RKO (cell line): ENCODE measurements around the gene TMEM178A.
"Not testable (repeated sequence)": the region's sequence is repeated elsewhere in the genome, so short reads cannot be mapped to it uniquely, and the experiment has no call there.

ENCODE experiments used
- DNase-seq: peaks from one replicate; pipeline ENCODE4 v3.0.0-alpha.2; 2016; ENCODE audit warnings: low spot score

The TMEM178A gene

DNA sequence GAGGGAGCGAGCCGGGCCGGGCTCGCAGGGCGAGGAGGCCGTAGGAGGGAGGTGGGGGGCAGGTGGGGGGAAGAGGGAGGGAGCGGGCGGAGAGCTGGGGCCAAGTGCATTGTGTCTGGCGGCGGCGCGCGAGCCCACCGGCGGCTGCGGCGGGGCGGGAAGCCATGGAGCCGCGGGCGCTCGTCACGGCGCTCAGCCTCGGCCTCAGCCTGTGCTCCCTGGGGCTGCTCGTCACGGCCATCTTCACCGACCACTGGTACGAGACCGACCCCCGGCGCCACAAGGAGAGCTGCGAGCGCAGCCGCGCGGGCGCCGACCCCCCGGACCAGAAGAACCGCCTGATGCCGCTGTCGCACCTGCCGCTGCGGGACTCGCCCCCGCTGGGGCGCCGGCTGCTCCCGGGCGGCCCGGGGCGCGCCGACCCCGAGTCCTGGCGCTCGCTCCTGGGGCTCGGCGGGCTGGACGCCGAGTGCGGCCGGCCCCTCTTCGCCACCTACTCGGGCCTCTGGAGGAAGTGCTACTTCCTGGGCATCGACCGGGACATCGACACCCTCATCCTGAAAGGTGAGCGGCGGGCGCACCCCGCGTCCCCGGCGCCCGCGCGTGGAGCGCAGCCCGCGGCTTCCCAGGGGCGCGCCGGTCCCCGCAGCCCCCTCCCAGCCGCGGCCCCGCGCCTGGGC lies at the start of gene TMEM178A:
TSS of gene TMEM178A (plus strand) at position 107 of the 680 bp plus-strand sequence. CDS start at position 165, 58 bp downstream.
- DNase-seq, result no peak

DNA sequence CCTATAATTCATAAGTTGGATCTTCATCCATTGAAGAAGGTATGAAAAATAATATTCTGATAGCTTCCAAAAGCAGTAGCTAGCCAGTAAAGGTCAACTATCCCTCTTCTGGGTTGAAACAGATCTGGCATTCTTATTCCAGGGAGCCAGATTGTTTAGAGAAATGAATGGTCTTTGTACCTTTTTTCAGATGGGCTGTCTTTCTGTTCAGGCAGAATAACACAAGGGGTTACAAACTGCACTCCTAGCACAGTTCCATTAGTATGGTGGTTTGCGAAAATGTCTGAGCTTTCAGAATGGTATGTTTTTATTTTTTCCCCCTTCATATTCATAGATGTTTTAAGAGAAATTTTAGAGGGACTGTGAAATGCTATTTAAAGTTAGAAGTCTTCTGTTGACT lies 47.5 kb upstream of the TMEM178A start:
- no peak for DNase-seq

DNA sequence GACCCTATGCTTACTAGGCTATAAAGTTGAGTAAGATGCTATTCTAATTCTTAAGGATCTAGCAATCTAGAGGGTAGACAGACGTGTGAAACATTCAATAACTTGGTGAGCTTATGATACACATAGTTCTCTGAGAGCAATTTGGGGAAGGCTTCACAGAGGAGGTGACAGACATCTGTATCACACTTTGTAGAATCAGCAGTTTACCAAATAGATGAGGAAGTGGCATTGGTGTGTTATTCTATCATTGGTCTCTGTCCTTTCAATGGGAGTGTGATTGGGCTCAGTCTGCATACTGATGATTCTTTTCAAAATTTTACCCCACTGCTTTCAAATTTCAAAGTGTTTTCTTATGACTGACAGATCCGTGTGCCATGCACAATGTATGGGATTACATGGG lies 47.0 kb upstream of the TMEM178A start:
- no peak for DNase-seq

DNA sequence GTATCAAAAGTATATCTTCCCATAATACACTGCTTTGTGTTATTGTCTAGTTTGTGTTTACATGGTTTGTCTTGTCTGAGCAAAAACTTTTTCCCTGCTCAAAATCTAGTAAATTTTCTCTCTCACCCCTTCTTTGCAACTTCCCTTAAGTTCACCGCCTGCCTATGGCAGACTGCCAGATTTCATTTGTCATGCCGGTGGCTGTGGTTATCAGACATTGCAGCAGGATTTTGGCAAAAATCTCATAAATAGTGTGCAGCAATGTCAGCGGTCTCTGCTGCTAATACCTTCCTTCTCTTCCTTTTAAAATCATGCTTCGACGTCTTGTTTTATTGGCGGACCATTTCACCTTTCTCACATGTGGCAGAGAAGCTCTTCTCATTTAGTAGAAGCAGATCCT lies 45.6 kb upstream of the TMEM178A start:
- peak; percentile 39 for DNase-seq

DNA sequence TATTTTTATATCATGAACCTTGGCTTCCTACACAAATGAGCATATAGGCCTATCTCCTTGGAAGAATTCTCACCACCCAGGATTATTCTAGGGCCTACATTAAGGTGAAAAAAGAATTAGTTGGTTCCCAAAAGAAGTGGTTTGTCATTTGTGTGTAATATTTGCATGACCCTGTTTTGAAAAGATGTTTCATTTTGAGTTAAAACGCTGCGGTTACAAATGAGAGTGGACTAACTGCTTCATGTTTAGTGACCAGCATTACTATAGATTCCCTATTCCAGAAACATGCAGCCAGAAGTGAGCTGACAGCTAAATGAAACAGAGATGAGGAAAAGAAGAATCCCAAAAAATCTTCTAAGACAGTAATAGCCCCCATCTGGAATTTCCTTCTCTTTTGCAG lies 44.1 kb upstream of the TMEM178A start:
- no peak for DNase-seq

DNA sequence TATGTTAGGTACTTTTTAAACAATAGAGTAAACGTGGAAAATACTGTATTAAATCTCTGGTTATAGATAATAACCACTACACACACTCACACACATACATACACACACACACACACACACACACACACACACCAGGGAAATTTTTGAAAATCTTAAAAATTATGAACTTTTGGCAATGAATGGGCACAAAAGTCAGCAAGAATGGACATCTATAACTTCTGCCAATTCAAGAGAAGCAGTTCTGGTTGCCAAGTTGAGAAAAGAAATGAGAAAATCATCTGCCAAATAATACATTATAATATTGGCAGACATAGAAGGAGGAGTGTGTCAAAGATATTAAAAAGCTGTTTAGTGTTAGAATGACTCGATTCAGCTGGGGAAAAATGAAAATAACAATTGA lies 42.9 kb upstream of the TMEM178A start:
- DNase-seq, result no peak

DNA sequence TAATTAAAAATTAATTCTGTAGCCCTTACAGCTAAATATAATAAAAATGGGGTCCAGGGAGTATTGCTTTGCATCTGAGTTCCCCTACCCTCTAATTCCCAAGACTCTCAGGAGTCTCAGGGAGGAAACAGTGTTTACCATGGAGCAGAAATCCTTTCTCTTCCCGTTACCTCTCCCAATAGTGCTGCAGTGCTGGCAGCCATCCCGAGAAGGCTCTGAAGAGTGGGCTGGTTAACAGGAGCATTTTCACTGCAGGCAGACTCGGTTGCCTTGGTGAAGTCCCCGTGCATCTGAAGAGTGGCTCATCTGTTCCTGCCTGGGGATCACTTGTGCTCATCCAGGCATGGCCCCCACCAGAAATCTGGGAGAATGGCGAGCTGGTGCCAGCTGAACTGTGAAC lies 41.8 kb upstream of the TMEM178A start:
- DNase-seq, result no peak

DNA sequence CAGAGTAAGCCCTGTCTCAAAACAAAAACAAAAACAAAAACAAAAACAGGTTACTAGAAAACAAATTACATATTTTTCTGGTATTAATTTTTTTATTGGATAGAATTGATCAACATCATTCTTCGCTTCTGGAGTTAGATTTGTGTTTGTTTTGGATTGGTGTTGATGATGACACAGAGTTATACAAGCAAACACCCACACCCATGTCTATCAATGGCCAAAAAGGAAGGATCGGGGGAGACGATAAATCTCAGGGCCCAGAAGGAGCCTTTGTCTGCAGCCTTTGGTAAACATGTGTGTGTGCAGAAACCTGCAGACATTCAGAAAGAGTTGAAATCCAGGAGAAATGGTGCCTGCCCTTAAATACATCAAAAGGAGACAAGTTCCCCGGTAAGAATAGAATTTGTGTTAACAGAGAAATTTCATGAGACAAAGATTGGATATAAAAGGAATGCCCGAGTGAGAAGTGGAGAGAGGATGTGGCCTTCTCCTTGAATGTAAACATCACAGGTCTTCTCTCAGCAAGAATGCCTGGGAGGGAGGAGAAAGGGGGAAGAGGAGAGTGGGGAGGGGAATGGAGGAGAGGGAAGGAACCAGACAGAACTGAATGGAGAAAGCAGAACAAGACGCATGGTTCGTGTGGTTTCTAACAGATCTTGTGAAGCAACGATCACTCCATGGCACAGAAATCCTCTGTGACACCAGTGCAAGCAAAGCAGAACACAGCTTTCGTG lies 40.4 kb upstream of the TMEM178A start:
- no peak for DNase-seq

DNA sequence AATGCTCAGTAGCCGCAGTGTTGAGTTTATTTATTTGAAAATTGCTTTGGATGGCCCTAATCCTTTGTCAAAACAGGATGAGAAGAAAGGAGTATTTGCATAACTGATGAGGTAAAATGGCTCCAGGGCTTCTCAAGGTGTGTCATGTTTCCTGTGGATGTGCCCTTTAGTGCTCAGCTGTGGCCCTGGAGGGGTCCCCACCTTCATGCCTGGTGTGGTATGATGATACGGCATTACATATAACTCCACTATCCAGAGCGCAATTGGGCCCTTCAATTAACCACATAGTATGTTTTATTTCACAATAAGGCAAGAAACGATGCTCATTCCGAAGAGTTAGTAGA lies 39.8 kb upstream of the TMEM178A start:
- no peak for DNase-seq

DNA sequence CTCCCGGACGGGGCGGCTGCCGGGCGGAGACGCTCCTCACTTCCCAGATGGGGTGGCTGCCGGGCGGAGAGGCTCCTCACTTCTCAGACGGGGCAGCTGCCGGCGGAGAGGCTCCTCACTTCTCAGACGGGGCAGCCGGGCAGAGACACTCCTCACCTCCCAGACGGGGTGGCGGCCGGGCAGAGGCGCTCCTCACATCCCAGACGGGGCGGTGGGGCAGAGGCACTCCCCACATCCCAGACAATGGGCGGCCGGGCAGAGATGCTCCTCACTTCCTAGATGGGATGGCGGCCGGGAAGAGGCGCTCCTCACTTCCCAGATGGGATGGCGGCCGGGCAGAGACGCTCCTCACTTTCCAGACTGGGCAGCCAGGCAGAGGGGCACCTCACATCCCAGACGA lies 37.4 kb upstream of the TMEM178A start:
- not testable (repeated sequence) for DNase-seq

DNA sequence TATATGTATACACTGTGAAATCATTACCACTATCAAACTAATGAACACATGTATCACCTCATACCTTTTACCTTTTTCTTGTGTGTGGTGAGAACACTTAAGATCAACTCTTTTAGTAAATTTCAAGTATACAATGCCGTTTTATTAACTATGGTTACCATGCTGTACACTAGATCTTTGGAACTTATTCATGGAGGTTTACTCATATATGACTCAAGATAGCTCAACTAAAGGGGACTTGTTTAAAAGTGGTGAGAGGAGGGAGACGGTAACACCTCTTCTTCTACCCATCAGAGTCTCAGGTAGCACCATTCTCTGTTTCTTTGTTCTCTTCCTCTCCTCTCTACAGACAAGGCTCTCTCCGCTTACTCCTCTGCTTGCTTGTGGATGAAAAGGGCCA lies 36.1 kb upstream of the TMEM178A start:
- DNase-seq, result no peak

DNA sequence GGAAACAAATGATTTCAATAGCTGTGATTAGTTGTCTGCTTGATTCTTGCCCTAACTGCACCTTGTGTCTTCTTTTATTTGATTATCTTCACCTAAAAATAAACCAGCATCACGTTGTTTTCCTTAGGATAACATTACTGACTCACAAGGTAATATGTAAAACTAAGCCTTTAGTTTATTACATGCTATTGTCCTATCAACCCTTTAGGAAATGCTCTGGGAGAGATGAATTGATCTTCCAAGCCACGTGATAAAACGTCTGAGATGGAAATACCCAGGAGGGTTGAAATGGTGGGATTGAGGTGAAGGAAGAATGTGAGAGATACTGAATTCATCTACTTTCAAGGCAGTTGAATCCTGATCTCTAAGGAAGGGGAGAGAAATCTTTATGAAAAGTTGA lies 34.5 kb upstream of the TMEM178A start:
- no peak for DNase-seq

DNA sequence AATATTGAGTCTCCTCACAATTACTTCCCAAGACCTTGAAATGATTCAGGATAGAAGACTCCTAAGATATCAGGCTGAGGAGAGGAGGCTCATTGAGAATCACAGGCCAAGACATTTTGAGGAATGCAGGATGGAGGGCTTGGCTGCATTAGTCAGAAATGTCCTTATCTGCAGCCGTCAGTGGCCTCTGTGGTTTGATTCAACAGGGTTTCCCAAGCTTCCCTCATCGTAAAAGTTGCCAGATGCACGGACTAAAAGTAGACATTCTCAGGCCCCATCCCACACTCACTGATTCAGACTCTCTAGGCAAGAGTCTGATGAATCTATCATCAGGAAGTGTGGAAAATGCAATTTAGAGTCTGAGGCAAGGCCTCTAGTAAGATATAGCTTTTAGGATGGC lies 34.0 kb upstream of the TMEM178A start:
- peak; percentile 25 for DNase-seq

DNA sequence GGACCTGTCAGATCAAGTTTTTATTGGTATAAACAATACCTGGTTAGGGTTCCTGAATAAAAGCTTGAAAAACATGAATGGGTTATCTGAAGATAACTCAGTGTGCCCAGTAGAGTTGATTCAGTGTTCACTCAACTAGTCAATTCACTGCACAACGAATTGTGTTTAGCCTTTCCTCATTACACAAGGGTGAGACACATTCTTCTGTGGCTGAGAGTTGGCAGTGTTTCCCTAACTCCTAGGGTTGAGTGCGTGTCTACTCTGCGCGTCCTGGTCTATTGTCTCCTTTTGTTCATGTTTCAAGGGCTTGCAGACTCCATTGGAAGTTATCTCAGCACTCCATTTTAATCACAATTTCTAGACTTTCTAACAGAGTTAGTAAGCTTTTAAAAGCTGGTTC lies 32.8 kb upstream of the TMEM178A start:
- no peak for DNase-seq

DNA sequence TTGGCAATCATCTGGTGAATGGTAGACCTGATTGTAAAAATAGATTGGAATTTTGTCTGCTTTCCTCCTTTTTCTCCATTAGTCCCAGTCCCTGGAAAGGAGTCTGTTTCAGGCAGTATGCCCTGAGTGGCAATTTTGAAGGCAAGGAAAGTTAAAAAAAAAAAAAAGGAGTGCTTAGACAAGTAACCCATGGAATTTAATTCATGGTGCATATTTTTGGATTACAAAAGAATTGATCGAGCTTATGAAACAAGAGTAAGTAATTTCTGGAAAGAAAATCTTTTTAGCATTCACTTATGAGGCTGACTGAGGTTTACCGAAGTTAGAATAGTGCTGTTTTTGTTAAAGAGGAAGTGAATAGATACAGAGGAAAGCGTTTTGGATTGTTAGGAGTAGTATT lies 29.4 kb upstream of the TMEM178A start:
- DNase-seq, result no peak

DNA sequence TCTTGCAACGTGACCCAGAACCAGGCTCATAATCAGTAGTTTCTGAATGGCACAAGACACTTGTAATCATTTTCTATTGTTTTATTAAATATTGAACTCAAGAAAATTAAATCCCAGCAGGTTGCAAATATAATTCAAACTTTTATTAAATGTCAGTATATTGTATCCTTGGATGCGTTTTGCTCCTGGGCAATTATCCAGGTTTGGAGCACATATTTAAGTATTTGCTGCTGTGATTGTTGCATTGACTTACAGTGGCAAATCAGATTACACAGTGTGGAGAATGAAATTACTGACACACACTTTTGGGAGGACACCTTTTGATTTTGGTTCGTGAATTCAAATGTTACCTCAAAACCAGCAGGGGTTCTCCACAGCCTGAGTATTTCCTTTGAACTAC lies 27.1 kb upstream of the TMEM178A start:
- no peak for DNase-seq

DNA sequence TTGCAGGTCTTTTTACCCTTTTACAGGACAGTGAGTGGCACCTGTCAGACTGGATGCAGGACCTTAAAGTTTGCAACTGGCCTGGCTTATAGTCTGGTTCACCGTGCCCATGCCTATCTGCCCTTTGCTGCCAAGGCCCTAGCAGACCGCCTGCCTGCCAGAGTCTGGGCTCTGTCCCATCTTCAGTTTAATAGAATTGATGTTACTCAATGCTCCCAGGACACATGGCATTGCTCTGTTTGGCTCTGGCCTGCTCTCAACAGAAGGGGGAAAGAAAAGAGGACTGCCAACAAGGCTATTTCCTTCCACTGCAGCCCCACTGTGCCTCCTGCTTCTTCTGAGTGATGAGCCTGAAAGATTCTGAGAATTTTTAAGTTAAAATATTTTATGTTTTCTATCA lies 25.6 kb upstream of the TMEM178A start:
- no peak for DNase-seq

DNA sequence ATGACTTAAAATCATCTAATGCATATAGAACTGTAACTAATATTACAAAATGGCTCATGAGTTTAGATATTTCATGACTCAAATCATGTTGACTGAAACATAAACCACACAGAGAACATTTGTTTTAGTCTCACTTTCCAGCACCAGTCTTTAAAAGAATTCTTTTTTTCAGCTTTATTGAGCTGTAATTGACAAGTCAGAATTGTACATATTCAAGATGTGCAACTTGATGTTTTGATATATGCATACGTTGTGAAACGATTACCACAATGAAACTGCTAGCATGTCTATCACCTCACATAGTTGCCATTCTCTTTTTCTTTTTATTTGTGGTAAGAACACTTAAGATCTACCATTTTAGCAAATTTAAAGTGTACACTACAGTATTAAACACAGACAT lies 25.0 kb upstream of the TMEM178A start:
- no peak for DNase-seq

DNA sequence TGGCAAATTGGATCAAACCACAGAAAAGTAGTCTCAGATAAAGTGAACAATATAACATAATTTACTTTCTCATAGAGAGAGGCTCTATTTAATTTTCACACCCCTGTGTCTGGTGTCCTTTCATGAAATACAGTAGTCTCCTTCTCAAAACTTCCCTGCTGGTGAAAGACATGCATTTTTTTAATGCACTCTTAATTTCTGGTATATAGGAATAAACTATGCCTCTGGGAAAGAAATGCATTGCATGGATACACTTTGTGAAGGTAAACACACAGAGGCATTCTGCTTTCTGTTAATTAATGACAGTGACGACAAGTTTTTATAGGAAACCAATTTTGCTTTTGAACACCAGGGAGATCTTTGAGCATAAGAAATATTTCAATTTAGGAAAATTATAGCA lies 24.1 kb upstream of the TMEM178A start:
- DNase-seq, result no peak

DNA sequence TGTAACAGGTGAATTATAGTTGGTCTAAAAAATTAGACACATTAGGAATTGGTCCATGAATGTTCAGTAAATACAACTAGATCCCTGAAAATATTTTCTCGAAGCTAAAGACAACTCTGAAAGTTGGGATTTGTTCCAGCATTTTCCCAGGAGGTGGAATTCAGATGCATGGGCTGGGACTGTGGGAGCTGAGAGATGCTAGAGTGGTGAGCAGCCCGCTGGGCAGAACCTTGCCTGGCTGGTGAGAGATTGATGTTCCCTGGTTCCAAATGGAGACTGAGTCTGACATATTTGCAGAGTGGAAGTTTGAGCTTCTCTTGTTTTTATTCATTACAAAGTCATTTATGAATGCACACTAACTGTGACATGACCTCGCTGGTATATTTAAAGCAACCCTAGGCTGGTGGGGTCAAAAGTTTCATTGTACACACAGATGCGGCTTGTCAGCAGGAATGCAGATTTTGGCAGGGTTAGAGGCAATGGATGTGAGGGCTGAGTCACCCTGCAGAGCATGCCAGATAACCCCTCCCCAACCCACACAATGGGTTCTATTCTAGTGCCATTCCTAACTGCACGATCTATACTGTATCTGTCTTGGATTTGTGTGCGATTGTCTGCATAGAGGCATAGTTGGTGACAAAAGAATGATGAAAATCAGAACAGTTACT lies 23.5 kb upstream of the TMEM178A start:
- DNase-seq, result no peak

DNA sequence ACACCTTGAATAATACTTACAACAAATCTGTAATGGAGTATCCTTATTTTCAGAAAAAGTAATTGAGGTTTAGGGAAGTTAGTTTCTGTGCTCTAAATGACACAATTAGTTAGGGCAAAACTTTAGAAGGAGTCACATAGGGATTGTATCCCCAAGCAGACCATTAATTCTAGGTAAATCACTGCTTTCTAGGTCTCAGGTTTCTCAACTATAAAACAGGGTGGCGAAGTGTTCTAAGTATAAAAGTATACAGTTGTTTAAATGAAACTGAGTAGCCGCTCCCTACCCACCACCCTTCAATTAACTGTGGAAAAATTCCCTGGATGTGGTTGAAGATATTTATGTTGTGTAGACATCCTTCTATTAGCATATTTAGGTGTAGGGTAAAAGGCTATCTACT lies 19.9 kb upstream of the TMEM178A start:
- DNase-seq, result no peak

DNA sequence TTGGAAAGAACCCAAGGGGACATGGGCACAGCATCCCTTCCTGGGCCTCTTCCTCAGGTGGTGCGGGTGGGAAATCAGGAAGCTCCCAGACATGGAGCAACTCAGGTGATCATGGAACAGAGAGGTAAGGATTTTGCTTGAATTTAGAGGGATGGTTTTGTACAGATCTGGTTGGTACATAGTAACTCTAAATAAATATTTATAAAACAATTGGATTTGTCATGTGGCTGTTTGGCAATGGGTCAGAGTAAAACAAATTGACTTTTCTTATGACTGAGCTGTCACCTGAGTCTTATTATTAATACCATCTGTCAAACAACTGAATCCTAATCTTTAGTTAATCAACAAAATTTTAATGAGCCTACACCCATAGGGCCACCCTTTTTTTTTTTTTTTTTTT lies 19.4 kb upstream of the TMEM178A start:
- no peak for DNase-seq

DNA sequence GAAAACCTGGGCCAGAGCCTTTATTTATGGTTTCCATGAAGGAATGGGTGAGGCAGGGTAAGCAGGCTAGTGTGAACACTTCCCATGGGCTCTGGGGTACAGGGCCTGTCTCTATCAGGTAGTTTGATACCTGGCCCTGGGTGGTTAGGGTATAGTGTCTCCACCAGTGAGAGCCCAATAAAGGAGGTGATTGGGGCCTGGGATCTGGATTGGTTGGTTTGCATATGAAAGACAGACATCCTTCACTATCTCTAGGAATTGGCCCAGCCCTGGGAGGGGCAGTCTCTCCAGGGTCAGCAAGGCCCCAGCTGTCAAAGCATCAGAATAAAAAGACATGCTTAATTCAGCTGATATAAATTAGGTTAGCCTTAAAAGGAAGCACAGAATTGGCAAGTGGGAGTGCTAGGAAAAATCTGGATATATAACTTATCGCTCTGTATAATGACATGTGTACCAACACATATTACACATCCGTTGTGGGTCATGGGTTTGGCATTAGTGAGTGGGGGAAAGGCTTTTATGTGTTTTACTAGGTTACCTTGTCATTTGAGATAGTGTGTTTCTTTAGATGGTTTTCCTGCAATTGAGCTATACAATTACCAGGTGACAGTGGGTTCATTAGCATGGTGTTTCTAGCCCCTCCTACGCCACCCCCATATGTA lies 18.5 kb upstream of the TMEM178A start:
- DNase-seq, result no peak
